GM12874 (cell line): Measurements from ENCODE around the gene CPHXL2.

Source experiments
- CTCF ChIP-seq: IDR thresholded peaks from 2 replicates; pipeline ENCODE4 v1.5.1; 2011; ENCODE audit warnings: low read depth, mild to moderate bottlenecking, control low read depth, low read length, moderate library complexity; ENCODE audit not compliant: insufficient read depth

The CPHXL2 gene

DNA sequence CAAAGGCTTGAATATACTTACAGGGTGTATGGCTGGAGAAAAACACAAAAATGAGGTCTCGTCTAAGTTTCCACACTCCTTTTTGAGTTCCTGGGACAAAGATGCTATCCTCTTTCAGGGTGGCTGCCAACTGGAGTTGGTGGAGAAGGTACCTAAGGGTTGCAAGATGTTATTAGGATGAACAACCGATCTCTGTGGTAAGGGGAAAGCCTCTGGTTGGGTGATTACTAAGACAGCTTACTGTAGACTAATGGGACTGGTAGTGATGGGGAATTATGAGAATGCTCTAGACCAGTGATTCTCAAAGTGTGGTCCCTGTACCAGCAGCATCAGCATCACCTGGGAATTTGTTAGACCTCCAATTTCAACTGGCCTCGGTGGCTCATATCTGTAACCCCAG lies 59.7 kb downstream of the CPHXL2 start:
- TF ChIP-seq CTCF: no peak

DNA sequence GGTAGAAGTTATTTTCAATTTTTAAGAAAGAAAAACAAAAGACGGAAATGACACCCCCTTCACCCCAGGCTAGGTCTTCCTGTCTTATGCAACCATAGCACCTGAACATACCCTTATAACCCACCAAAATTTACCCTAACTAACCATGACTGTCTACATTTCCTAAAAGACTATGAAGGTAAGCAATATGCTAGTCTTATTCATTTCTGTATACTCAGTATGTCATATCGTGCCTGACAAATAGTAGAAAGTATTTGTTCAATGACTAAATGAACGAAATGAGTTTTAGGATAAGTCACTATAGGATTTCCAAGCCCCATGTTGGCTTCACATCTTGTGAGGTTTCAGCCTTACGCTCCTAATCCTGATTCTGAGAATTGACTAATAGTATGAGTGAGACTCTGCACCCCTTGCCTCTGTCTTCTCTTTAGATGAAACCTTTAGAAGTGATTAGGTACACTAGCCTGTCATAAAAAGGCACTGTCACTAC lies 60.2 kb downstream of the CPHXL2 start:
- TF ChIP-seq CTCF: no peak

DNA sequence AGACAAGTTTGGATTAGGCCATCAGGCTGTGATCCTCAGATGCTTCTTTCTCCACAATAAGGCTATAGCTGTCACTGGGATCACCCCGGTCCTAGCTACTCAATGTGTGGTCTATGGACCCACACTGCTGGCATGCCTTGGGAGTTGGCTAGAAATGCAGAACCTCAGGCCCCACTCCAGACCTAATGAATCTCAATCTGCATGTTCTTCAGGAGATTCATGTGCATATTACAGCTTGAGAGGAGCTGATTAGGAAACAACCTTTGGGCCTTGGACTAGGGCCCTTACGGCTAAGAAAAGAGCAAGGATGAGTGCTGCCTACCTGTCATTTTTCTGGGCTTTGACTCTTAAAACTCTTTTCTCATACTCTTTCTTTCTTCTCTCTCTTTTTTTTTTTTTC lies 61.2 kb downstream of the CPHXL2 start:
- no peak for TF ChIP-seq CTCF

GRCh38 chr16:75614066-75614897 lies 62.5 kb downstream of the CPHXL2 start:
- TF ChIP-seq CTCF: no peak
